OCI-LY1 (cell line): ENCODE data around the gene FAM98B.

Source experiments
- H2AFZ ChIP-seq: fragments of 200-600 bp; sonication (generic), shearing (Covaris generic); 2 replicates; pipeline ENCODE4 v1.6.0; 2014; ENCODE audit warnings: antibody characterized with exemption, mild to moderate bottlenecking, low read length
- H3F3A ChIP-seq: fragments of 200-600 bp; sonication (generic), shearing (Covaris generic); 2 replicates; pipeline ENCODE4 v1.6.0; 2014; ENCODE audit warnings: mild to moderate bottlenecking, antibody characterized with exemption, low read length, moderate library complexity; ENCODE audit not compliant: insufficient read depth
- H3K27ac ChIP-seq: fragments of 200-600 bp; sonication (generic); 2 replicates; pipeline ENCODE4 v1.5.1; 2014; ENCODE audit warnings: low read length, mixed run types, mild to moderate bottlenecking, low read depth; ENCODE audit not compliant: poor library complexity, severe bottlenecking
- H3K27me3 ChIP-seq: fragments of 200-600 bp; sonication (generic); 2 replicates; pipeline ENCODE4 v1.6.0; 2014; ENCODE audit warnings: antibody characterized with exemption, mild to moderate bottlenecking, low read length, moderate library complexity; ENCODE audit not compliant: insufficient read depth
- H3K36me3 ChIP-seq: fragments of 200-600 bp; sonication (generic); 2 replicates; pipeline ENCODE4 v1.6.1; 2014; ENCODE audit warnings: mild to moderate bottlenecking, antibody characterized with exemption, low read length, moderate library complexity, mixed read lengths; ENCODE audit not compliant: insufficient read depth
- H3K4me1 ChIP-seq: fragments of 200-600 bp; sonication (generic); 2 replicates; pipeline ENCODE4 v1.5.1; 2014; ENCODE audit warnings: mild to moderate bottlenecking, low read length, moderate library complexity; ENCODE audit not compliant: insufficient read depth, severe bottlenecking
- H3K4me2 ChIP-seq: fragments of 200-600 bp; sonication (generic), shearing (Covaris generic); 2 replicates; pipeline ENCODE4 v1.6.1; 2014; ENCODE audit warnings: low read length
- H3K4me3 ChIP-seq: fragments of 200-600 bp; sonication (generic); 2 replicates; pipeline ENCODE4 v1.5.1; 2014; ENCODE audit warnings: low read length, low read depth, mild to moderate bottlenecking, mixed read lengths; ENCODE audit not compliant: poor library complexity, severe bottlenecking
- H3K79me2 ChIP-seq: fragments of 200-600 bp; shearing (Covaris generic); 2 replicates; pipeline ENCODE4 v1.6.1; 2016; ENCODE audit warnings: mixed run types, low read length, mixed read lengths; ENCODE audit not compliant: insufficient read depth
- H3K9ac ChIP-seq: fragments of 200-600 bp; sonication (generic), shearing (Covaris generic); 2 replicates; pipeline ENCODE4 v1.6.1; 2014; ENCODE audit warnings: mild to moderate bottlenecking, low read length, mixed read lengths
- H3K9me2 ChIP-seq: fragments of 200-600 bp; sonication (generic), shearing (Covaris generic); 2 replicates; pipeline ENCODE4 v1.6.1; 2014; ENCODE audit warnings: low read depth, mild to moderate bottlenecking, low read length, mixed read lengths
- H3K9me3 ChIP-seq: fragments of 200-600 bp; shearing (Covaris generic); 2 replicates; pipeline ENCODE4 v1.6.1; 2014; ENCODE audit warnings: low read length, mixed read lengths
- H4K20me1 ChIP-seq: fragments of 200-600 bp; sonication (generic), shearing (Covaris generic); 2 replicates; pipeline ENCODE4 v1.6.0; 2016; ENCODE audit warnings: mild to moderate bottlenecking, low read length; ENCODE audit not compliant: insufficient read depth
- CTCF ChIP-seq: fragments of 200-600 bp; sonication (generic), shearing (Covaris generic); IDR thresholded peaks from 2 replicates; pipeline ENCODE4 v1.5.1; 2017; ENCODE audit warnings: mild to moderate bottlenecking, antibody characterized with exemption, low read length, moderate library complexity, mixed read lengths
- EZH2 ChIP-seq: fragments of 200-600 bp; sonication (generic), shearing (Covaris generic); IDR thresholded peaks from 2 replicates; pipeline ENCODE4 v1.8.0; 2017; ENCODE audit warnings: borderline replicate concordance, mixed run types, mild to moderate bottlenecking, antibody characterized with exemption, low read length, moderate library complexity, mixed read lengths

The FAM98B gene

DNA sequence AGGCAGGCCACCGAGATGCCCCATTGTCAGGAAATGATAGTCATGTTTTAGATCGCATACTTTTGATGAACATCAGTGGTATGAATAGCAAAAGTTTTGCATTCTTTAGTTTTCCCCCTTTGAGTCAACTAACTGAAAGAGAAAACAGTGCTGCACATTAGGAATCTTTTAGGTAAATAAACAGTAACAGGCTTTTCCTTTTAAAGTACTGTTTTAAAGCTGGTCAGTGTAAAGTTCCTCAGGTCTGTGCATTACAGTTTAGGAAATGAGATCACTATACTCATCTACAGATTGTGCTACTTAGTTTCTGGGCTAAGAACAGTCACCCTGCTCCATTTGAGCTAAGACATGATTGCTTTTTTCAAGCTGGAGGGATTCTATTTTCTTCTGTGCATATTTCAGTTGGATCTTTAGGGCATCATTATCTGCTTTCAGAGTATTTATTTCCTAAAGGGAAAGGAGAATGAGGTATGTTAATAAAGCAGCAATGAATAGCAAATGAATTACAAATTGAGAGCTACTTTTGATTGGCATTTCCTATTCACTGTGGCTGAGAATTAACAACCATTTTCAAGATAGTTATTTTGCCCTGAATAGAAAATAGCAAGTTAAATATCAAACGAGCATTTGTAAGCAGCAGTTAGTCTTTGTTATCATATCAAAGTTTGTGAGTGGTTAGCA is 36.5 kb downstream of the FAM98B start:
- no peaks in the 10 kb centered on the region for H4K20me1 ChIP-seq
- H3K9ac ChIP-seq, result no peak overlapping the region
- H3K4me1 ChIP-seq, result no peaks in the 10 kb centered on the region
- H2AFZ ChIP-seq, result no peak overlapping the region
- H3K27ac ChIP-seq, result no peak overlapping the region
- no peak overlapping the region for H3K4me2 ChIP-seq
- peaks cover 50% of the 10 kb centered on the region; the same call in 1 of the 2 replicates for H3K36me3 ChIP-seq
- H3K27me3 ChIP-seq, result no peaks in the 10 kb centered on the region
- H3K4me3 ChIP-seq, result no peak overlapping the region
- no peaks in the 10 kb centered on the region for H3F3A ChIP-seq
- H3K9me3 ChIP-seq, result no peaks in the 10 kb centered on the region
- no peaks in the 10 kb centered on the region for H3K79me2 ChIP-seq
- TF ChIP-seq CTCF (no peak), EZH2 (no peak)
- H3K9me2 ChIP-seq, result no peaks in the 10 kb centered on the region

- H3K4me3 ChIP-seq, result no peak overlapping the region
- H3K27ac ChIP-seq, result no peak overlapping the region
- H3K9ac ChIP-seq, result no peak overlapping the region
- no peaks in the 10 kb centered on the region for H3F3A ChIP-seq
- no peak overlapping the region for H3K4me2 ChIP-seq
- no peaks in the 10 kb centered on the region for H3K4me1 ChIP-seq
- no peaks in the 10 kb centered on the region for H3K9me2 ChIP-seq
- H3K36me3 ChIP-seq, result peaks cover 41% of the 10 kb centered on the region
- H3K79me2 ChIP-seq, result no peaks in the 10 kb centered on the region
- TF ChIP-seq EZH2 (no peak), CTCF (no peak)
- no peaks in the 10 kb centered on the region for H3K27me3 ChIP-seq
- H3K9me3 ChIP-seq, result no peaks in the 10 kb centered on the region
- no peak overlapping the region for H2AFZ ChIP-seq
- no peaks in the 10 kb centered on the region for H4K20me1 ChIP-seq
Observed at GRCh38 chr15:38496151-38496550, 42.2 kb downstream of the FAM98B start.

DNA sequence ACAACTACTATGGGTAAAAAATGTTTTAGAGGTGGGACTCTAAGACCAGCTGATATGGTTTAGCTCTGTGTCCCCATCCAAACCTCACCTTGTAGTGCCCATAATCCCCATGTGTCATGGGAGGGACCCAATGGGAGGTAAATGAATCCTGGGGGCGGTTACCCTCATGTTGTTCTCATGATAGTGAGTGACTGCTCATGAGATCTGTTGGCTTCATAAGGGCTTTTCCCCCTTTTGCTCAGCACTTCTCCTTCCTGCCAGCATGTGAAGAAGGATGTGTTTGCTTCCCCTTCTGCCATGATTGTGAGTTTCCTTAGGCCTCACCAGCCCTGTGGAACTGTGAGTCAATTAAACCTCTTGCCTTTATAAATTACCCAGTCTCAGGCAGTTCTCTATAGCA is 45.7 kb downstream of the FAM98B start:
- H3K9me3 ChIP-seq, result no peaks in the 10 kb centered on the region
- H3K9ac ChIP-seq, result no peak overlapping the region
- peaks cover 57% of the 10 kb centered on the region for H3K36me3 ChIP-seq
- H3F3A ChIP-seq, result no peaks in the 10 kb centered on the region
- H3K27me3 ChIP-seq, result no peaks in the 10 kb centered on the region
- no peaks in the 10 kb centered on the region for H3K9me2 ChIP-seq
- no peaks in the 10 kb centered on the region for H3K79me2 ChIP-seq
- no peak overlapping the region for H3K4me2 ChIP-seq
- no peak overlapping the region for H3K4me3 ChIP-seq
- no peak overlapping the region for H3K27ac ChIP-seq
- TF ChIP-seq EZH2 (no peak), CTCF (no peak)
- H2AFZ ChIP-seq, result no peak overlapping the region
- H3K4me1 ChIP-seq, result no peaks in the 10 kb centered on the region
- no peaks in the 10 kb centered on the region for H4K20me1 ChIP-seq
